ENCODE measurements around the gene LCP2. TPM values are rescaled to one million over a fixed set of nuclear protein-coding genes. Genes with fewer than 3 reads are reported as not detected.

The LCP2 gene
- total and polyA plus RNA-seq, 2 of the 8 experiments (the other 6 are each of a cell fraction or from before 2014, with no cell fraction given): 0.26 to 0.33 TPM

DNA sequence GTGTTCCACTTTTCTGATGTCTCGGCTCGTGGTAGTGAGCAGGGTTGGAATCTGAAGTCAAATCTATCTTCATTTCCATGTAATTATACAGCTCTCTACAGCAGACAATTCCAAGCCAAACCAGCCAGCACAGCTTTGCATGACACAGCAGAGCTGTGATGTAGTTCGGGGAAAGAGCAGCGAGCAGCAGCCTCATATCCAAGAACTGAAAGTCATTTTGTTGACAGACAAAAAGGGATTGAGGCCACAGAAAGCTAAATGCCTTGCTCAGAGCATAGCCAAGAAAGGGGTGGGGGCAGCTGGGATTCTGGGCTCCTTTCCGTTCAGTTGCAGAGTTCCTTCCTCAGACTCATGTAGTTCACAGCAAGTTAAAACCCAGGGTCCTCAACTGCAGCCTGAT, 32.1 kb downstream of the LCP2 start:
- no peaks in the 10 kb centered on the region for H3K79me1 ChIP-seq (ENCODE audit: low read depth, low read length)
- CTCF ChIA-PET (ENCODE audit: partially characterized antibody): interaction anchor here (0.9 to 6.1 kb wide), 18 partner anchors 8 to 139 kb away, joined by 3 to 78 read pairs (median 13); no protein-coding TSS in a partner anchor
- POLR2A ChIA-PET (ENCODE audit: partially characterized antibody): no interaction called here
- H4K8ac ChIP-seq (ENCODE audit: extremely low read depth, insufficient read depth, low read length): no peak overlapping the region
- no peak overlapping the region for H3K27ac ChIP-seq (ENCODE audit: low read depth, low read length)
- H3K14ac ChIP-seq (ENCODE audit: insufficient read length): no peak overlapping the region
- no peaks in the 10 kb centered on the region for H3K9me3 ChIP-seq (ENCODE audit: insufficient read depth in 2 of 2, low read depth in 1 of 2, low read length in 1 of 2)
- peaks cover 6 to 12% (median 8%) of the 10 kb centered on the region in 4 experiments; a peak in 4 of 7 replicates for H3K4me1 ChIP-seq (replicated peaks in 1 of 4; ENCODE audit: control insufficient read depth in 3 of 4, insufficient read depth in 4 of 4, low read length in 3 of 4)
- H2BK120ac ChIP-seq (replicated peaks; ENCODE audit: low read depth, low read length): no peak overlapping the region
- H4K5ac ChIP-seq (ENCODE audit: insufficient read length, low read depth, low read length): no peak overlapping the region
- H3K4ac ChIP-seq (replicated peaks; ENCODE audit: insufficient read length, low read depth, low read length): no peak overlapping the region
- no peaks in the 10 kb centered on the region for H3K27me3 ChIP-seq (replicated peaks in 1 of 4; ENCODE audit: control insufficient read depth in 3 of 4, extremely low read depth in 1 of 4, insufficient read depth in 3 of 4, low read length in 3 of 4)
- H3K18ac ChIP-seq (ENCODE audit: extremely low read depth, low read length): no peak overlapping the region
- H3K4me2 ChIP-seq (ENCODE audit: insufficient read depth in 1 of 2, low read depth in 2 of 2, low read length in 2 of 2): 0 out of 4 replicates have a peak overlapping the region, but pooled peaks of 1 of the 2 experiments have one; percentile 2
- peak overlapping the region; percentile 78; the same call in 1 of the 2 replicates for H2BK15ac ChIP-seq (ENCODE audit: low read length)
- no peak overlapping the region for H2BK12ac ChIP-seq (ENCODE audit: low read depth, low read length)
- H3K23me2 ChIP-seq (ENCODE audit: low read depth, low read length): no peaks in the 10 kb centered on the region
- no peak overlapping the region for H2AK5ac ChIP-seq (ENCODE audit: low read depth, low read length)
- H3K79me2 ChIP-seq (ENCODE audit: control insufficient read depth in 1 of 2, insufficient read depth in 2 of 2, low read length in 2 of 2): no peaks in the 10 kb centered on the region
- TF ChIP-seq BACH1 (IDR thresholded peaks at IDR 0.05; ENCODE audit: low read length) (peak; percentile 58; the same call in 1 of the 2 replicates), POLR2A (IDR thresholded peaks at IDR 0.05; ENCODE audit: control extremely low read depth in 1 of 2, low read depth in 2 of 2, low read length in 2 of 2) (no peak), MAFK (IDR thresholded peaks at IDR 0.05; ENCODE audit: low read depth, low read length) (peak; percentile 50; the same call in 1 of the 2 replicates), HDAC6 (IDR thresholded peaks at IDR 0.05; ENCODE audit: low read depth, low read length) (no peak), CHD2 (IDR thresholded peaks at IDR 0.05; ENCODE audit: low read length) (no peak)
- TF ChIP-seq, protein P1, sequence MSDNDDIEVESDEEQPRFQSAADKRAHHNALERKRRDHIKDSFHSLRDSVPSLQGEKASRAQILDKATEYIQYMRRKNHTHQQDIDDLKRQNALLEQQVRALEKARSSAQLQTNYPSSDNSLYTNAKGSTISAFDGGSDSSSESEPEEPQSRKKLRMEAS (IDR thresholded peaks at IDR 0.05): no peak
- DNase-seq (ENCODE audit: low read depth in 1 of 2, low spot score in 2 of 2) (peak in 1 of 2 experiments; percentile 43), FAIRE-seq (peak; percentile 50)
- no peak overlapping the region for H3K9ac ChIP-seq (replicated peaks in 1 of 4; ENCODE audit: extremely low read depth in 1 of 4, low read depth in 3 of 4, low read length in 3 of 4)
- WGBS, 2 experiments (ENCODE audit: extremely low coverage in 1 of 2, insufficient coverage in 1 of 2, insufficient read length in 1 of 2, insufficient replicate concordance in 2 of 2, low coverage in 1 of 2, low lambda C conversion rate in 2 of 2, missing lambda C conversion rate in 1 of 2): 55% methylated on average over 5 of the region's 5 CpGs; no CpG with 5 or more reads in 1 of the 2 experiments
- H2AFZ ChIP-seq (ENCODE audit: low read length): peak overlapping the region; percentile 46; the same call in 1 of the 2 replicates
- 0 out of 2 replicates have a peak overlapping the region, but pooled peaks have one; percentile 69 for H2BK20ac ChIP-seq (ENCODE audit: low read length)
- H3K4me3 ChIP-seq (ENCODE audit: extremely low read depth in 1 of 4, insufficient read depth in 2 of 4, low read depth in 3 of 4, low read length in 4 of 4): no peak overlapping the region
- H4K20me1 ChIP-seq (replicated peaks in 1 of 2; ENCODE audit: control insufficient read depth in 1 of 2, insufficient read depth in 2 of 2, low read length in 2 of 2): peaks cover 0 to 2% of the 10 kb centered on the region in 2 experiments
- no peak overlapping the region for H4K91ac ChIP-seq (replicated peaks; ENCODE audit: insufficient read length, low read length)
- no peak overlapping the region for H3K23ac ChIP-seq (ENCODE audit: insufficient read length)
- no peak overlapping the region for H3K56ac ChIP-seq (replicated peaks; ENCODE audit: insufficient read length, low read depth, low read length)
- H2BK5ac ChIP-seq (ENCODE audit: low read depth, low read length): no peak overlapping the region
- H3K36me3 ChIP-seq (ENCODE audit: control insufficient read depth in 2 of 4, insufficient read depth in 4 of 4, low read length in 3 of 4): no peaks in the 10 kb centered on the region

Data from H1 (cell line).